Measurements from ENCODE around the gene RPS27. TPM values are rescaled to one million over a fixed set of nuclear protein-coding genes. Genes with fewer than 3 reads are reported as not detected.

RPS27 gene
- total RNA-seq, 4 donors from 2014 or later = 2,032 to 3,294 (median 2,297) TPM

DNA sequence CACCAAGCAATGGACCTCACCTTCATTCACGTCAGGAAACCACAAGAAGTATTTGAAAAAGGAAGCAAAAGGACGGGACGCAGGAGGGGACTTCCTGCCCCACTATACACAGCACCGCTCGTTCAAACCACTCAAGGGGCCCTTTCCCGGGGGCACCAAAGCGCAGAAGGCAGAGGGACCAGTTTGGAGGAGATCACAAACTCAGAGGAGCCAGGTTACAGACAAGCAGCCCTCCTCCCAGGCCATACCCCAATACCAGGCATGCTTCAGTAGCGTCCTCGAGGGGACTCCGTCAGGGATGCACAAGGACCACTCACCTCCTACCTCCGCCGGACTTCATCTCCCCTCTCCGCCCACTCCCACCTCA, 32.8 kb upstream of the RPS27 start:
- Histone ChIP-seq H3K4me1 (peaks cover 31 to 39% of the 10 kb centered on the region in 2 donors), H3K27ac (peak overlapping the region; percentile 78 to 88 (median 84)), H3K27me3 (no peaks in the 10 kb centered on the region), H3K9me3 (no peaks in the 10 kb centered on the region), H3K4me3 (replicated peaks in 1 of 3) (peak overlapping the region; percentile 65 to 89 (median 83)), H3K36me3 (peaks cover 5 to 9% of the 10 kb centered on the region in 2 donors)
- intact Hi-C loops (cut with DNase I) = no loop called here
- peak; percentile 5 to 30 for DNase-seq
- WGBS, 2 donors = 0 to 1% methylated on average over 13 of the region's 13 CpGs
- TF ChIP-seq CTCF (IDR thresholded peaks at IDR 0.05) = no peak
- no peak for TF ChIP-seq POLR2A (IDR thresholded peaks at IDR 0.05)

DNA sequence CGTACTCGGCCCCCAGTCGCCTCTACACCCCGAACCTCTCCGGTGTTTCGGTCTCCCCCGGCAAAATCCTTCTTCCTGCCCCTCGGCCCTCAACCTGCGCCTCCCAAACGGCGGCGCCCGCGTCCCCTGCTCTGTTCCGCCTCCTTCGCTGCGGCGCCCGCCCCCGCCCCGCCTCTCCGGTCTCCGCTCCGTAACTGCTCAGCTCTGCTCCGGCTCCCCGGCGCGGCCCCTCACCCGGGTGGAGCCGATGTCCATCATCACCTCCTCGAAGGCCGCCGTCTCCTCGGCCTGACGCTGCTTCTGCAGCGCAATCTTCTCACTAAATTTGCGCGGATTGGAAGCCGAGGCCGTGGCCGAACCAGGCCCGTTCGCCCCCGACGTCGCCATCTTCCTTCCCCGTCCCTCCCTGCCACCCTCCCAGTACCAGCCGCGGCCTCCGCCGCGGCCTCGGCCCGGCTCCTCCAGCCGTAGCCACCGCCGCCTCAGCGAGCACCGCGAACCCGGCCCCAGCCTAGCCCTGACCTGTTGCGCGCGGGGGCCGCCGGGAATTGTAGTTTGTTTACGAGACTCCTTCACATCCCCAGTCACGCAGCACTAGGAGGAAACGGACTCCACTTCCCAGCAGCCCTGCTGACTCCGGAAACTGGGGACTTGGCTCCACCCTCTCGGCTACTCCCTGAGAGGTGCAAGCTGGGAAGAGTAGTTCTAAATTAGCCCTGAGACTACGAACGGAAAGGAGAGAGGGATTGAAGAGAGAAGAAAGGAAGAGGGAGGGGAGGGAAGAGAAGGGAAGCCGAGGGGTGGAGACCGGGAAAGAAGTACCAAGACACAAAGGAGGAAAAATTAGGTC, 32.2 kb upstream of the RPS27 start, which contains the start of gene CRTC2:
TSS of gene CRTC2 (minus strand) at position 502 of the 850 bp plus-strand sequence. CDS start at position 387, 115 bp downstream.
- H3K4me3 ChIP-seq (replicated peaks in 1 of 3) = peak within 1 kb of the TSS; percentile 65 to 89 (median 83)
- intact Hi-C loops (cut with DNase I) = no loop called here
- DNase-seq = peak; percentile 100
- H3K36me3 ChIP-seq = peaks cover 3 to 9% of the 10 kb centered on the region in 2 donors
- peaks cover 34 to 39% of the 10 kb centered on the region in 2 donors for H3K4me1 ChIP-seq
- no peaks in the 10 kb centered on the region for H3K9me3 ChIP-seq
- peak; percentile 5 to 76 for TF ChIP-seq POLR2A (IDR thresholded peaks at IDR 0.05)
- TF ChIP-seq CTCF (IDR thresholded peaks at IDR 0.05) = no peak
- WGBS, 2 donors = 0% methylated on average over 50 to 56 of the region's 75 CpGs
- H3K27ac ChIP-seq = peak within 1 kb of the TSS; percentile 78 to 88 (median 84)
- H3K27me3 ChIP-seq = no peaks in the 10 kb centered on the region

DNA sequence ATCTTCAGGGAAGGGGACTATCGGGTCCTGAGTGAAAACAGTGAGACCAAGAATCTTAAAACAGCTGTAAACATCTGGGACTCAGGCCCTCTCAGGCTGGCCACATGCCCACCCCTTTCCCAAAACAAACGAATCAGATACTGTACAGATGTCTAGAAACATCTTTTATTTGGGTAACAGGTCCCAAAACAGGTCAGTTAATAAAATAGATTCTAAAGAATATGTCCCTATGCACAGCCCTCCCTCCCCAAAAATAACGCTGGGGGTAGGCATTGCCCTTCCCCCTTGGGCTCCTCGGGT, 31.7 kb upstream of the RPS27 start:
- intact Hi-C loops (cut with DNase I) = no loop called here
- H3K27ac ChIP-seq = peak overlapping the region; percentile 47 to 78 (median 64)
- peak in 1 of 2 donors; percentile 27 for DNase-seq
- H3K4me3 ChIP-seq (replicated peaks in 1 of 3) = no peak overlapping the region
- peaks cover 36 to 40% of the 10 kb centered on the region in 2 donors for H3K4me1 ChIP-seq
- TF ChIP-seq POLR2A (IDR thresholded peaks at IDR 0.05) (no peak), CTCF (IDR thresholded peaks at IDR 0.05) (no peak)
- 20 to 22% methylated on average over 4 of the region's 4 CpGs for WGBS, 2 donors
- H3K36me3 ChIP-seq = peaks cover 0 to 9% of the 10 kb centered on the region in 2 donors
- H3K9me3 ChIP-seq = no peaks in the 10 kb centered on the region
- no peaks in the 10 kb centered on the region for H3K27me3 ChIP-seq

DNA sequence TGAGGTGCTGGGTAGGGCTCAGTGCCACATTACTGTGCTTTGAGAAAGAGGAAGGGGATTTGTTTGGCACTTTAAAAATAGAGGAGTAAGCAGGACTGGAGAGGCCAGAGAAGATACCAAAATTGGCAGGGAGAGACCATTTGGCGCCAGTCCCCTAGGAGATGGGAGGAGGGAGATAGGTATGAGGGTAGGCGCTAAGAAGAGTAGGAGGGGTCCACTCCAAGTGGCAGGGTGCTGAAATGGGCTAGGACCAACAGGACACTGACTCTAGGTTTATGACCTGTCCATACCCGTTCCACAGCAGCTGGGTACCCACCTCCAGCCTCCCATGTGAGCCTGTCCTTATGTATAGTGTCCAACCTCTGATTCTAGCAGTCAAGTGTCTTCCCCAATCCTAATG, 31.1 kb upstream of the RPS27 start:
- Histone ChIP-seq H3K27me3 (no peaks in the 10 kb centered on the region), H3K4me1 (peaks cover 40 to 45% of the 10 kb centered on the region in 2 donors), H3K27ac (peak overlapping the region in 2 of 3 donors; percentile 64 to 78), H3K4me3 (replicated peaks in 1 of 3) (no peak overlapping the region), H3K9me3 (no peaks in the 10 kb centered on the region), H3K36me3 (peaks cover 0 to 9% of the 10 kb centered on the region in 2 donors)
- 69 to 76% methylated on average over 3 of the region's 3 CpGs for WGBS, 2 donors
- no peak for DNase-seq
- intact Hi-C loops (cut with DNase I) = no loop called here
- TF ChIP-seq CTCF (IDR thresholded peaks at IDR 0.05) (no peak), POLR2A (IDR thresholded peaks at IDR 0.05) (no peak)

GRCh38 chr1:153960206-153960605, 30.4 kb upstream of the RPS27 start:
- Histone ChIP-seq H3K27me3 (no peaks in the 10 kb centered on the region), H3K27ac (no peak overlapping the region), H3K36me3 (peaks cover 0 to 9% of the 10 kb centered on the region in 2 donors), H3K9me3 (no peaks in the 10 kb centered on the region), H3K4me3 (replicated peaks in 1 of 3) (no peak overlapping the region), H3K4me1 (peaks cover 40 to 52% of the 10 kb centered on the region in 2 donors)
- no peak for TF ChIP-seq POLR2A (IDR thresholded peaks at IDR 0.05)
- TF ChIP-seq CTCF (IDR thresholded peaks at IDR 0.05) = no peak
- intact Hi-C loops (cut with DNase I) = no loop called here
- no peak for DNase-seq
- WGBS, 2 donors = 83 to 97% methylated on average over 1 to 11 of the region's 11 CpGs

Data from thyroid gland (tissue), 4 donors.